ENCODE results near the gene EVC.

- no peak for TF ChIP-seq EZH2phosphoT487 (IDR thresholded peaks at IDR 0.05; ENCODE audit: low read length)
- no peak for TF ChIP-seq EZH2 (optimal IDR thresholded peaks at IDR 0.05; ENCODE audit: low read depth, low read length)
These were observed 2.4 kb upstream of the EVC start, which contains the start of gene EVC2 for GRCh38 chr4:5708449-5709206.

Data from MM.1S (cell line).